GM18517 (cell line): ENCODE measurements around the gene AUTS2.
A peak's percentile ranks its signal among the peaks of the same experiment; 100 is the strongest.

Experiments used
- ATAC-seq: cut with Tn5 transposase; IDR thresholded peaks from one replicate; pipeline ENCODE4 v1.9.1; 2021; ENCODE audit warnings: mild to moderate bottlenecking, moderate library complexity; ENCODE audit not compliant: unreplicated experiment

Gene AUTS2

GRCh38 chr7:70735313-70735712 lies 1137.0 kb downstream of the AUTS2 start:
- no peak for ATAC-seq

GRCh38 chr7:70736715-70737460 lies 1138.6 kb downstream of the AUTS2 start:
- no peak for ATAC-seq

GRCh38 chr7:70738151-70738885 lies 1140.0 kb downstream of the AUTS2 start:
- no peak for ATAC-seq

- ATAC-seq, result no peak
These were observed 1141.5 kb downstream of the AUTS2 start for GRCh38 chr7:70739646-70740210.

GRCh38 chr7:70741666-70742065 lies 1143.4 kb downstream of the AUTS2 start:
- no peak for ATAC-seq

DNA sequence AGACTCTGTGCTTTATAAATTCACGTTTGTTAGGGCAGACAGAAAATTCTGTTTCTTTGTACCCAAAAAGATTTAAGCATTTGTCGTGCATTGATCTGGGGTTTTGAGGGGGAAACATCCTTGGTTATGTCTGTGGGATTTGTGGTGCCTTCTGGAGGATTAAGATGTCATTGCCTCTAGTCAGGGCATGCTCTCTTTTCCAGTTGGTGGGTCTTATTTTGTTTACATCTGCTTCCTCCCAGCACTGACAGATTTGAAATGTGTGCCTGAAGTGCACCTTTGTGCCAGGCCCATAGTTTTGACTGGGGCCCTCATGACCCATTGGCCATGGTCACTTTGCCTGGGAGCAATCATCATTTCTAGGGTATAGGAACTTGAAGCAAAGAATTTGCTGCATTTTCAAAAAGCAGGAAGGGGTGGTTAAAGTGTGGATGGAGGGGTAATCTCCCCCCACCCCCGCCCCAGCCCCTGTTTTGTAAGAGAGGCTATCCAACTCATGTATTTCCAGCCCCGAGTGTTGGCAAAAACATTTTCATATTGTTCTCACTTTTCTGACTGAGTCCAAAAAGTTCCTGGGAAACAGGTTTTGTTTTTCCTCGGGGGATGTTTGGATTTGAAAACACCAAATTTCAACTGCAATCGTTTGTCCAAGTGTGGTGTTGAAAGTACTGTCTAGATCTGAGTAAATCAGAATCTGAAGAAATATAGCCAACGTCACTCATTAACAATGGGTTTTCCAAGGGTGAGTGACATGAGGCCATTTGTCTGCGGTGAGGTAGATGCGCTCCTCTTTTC lies 1145.5 kb downstream of the AUTS2 start:
- no peak for ATAC-seq

GRCh38 chr7:70744492-70744891 lies 1146.2 kb downstream of the AUTS2 start:
- no peak for ATAC-seq

GRCh38 chr7:70749831-70750230 lies 1151.6 kb downstream of the AUTS2 start:
- no peak for ATAC-seq

DNA sequence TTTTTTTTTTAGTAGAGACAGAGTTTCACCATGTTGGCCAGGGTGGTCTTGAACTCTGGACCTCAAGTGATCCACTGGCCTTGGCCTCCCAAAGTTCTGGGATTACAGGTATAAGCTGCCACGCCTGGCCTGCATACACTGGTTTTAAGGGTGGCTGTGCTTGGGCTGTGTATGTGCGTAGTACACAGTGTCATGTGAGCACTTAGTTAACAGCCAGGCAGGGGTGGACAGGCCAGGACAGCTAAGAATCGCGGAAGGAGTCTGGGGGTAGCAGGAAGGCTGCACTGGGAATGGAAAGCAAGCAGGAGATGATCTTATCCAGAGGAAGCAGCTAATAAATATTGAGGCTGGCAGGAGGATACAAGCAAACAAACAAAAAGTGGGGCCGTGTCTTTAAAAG lies 1153.6 kb downstream of the AUTS2 start:
- ATAC-seq, result no peak

DNA sequence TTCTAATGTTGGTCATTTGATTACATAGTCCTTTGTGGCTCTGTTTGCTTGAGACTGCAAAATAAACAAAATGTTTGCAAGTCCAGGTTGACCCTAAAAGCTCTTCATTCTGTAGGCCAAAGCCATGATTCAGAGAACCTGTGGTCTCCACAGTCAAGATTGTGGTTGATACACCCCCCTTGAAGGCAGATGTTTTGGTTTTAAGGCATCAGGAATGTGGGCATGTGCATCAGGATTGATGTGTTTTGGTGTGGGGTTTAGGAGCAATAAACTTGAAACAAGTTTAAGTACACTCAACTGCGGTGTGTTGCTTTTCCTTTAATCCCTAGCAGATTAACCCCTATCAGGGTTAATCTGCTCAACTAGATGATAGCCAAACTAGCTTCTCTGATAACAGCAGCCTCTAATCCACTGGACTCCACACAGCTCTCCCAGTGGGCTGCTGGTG lies 1154.5 kb downstream of the AUTS2 start:
- no peak for ATAC-seq

DNA sequence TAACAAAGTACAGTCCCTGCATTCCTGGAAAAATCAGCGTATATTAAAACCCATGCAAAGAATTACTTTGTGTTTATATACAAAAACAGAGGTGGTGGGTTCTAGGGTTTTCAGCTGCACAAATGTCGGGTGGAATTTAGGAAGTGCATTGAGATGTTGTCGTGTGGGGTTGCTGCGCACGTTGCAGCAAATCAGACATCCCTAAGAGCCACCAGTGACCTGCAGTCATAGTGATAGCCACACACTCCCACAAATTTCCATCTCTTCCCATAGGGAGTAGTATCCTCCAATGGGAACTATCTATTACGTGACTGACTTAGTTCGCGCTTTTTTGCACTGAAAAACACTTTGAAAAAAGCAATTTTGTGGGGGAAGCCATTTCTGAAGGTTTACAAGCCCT lies 1158.5 kb downstream of the AUTS2 start:
- no peak for ATAC-seq

GRCh38 chr7:70758646-70759045 lies 1160.4 kb downstream of the AUTS2 start:
- ATAC-seq, result no peak

GRCh38 chr7:70759674-70760073 lies 1161.4 kb downstream of the AUTS2 start:
- ATAC-seq, result no peak

DNA sequence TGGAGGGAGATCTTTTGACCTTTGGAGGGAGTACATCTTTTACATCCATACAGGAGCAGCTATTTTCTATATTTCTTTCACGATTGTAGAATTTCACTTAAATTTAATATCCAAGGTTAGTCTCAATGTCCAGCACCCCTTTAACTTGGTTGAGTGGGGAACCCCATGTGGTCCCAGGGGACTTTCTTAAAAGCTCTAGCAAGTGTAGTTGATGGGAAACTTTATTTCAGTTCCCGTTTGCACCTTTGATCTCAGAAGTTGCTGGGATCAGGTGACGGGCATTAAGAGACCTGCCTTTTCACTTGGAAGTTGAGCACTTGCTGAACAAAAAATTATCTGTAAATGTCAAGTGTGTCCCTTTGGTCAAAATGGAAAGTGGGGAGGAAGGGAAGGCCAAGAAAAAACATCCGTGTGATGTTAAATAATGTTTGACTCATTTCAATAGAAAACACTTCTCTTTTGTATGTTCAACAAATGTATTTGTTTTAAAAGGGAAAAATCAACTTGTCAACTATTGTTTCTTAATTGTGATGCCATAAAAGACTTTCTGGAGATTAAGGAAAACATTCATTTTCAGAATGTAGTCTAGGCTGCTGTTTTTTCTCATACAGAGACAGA lies 1163.5 kb downstream of the AUTS2 start:
- no peak for ATAC-seq

- ATAC-seq, result no peak
These were observed 1164.4 kb downstream of the AUTS2 start for GRCh38 chr7:70762696-70763095.

DNA sequence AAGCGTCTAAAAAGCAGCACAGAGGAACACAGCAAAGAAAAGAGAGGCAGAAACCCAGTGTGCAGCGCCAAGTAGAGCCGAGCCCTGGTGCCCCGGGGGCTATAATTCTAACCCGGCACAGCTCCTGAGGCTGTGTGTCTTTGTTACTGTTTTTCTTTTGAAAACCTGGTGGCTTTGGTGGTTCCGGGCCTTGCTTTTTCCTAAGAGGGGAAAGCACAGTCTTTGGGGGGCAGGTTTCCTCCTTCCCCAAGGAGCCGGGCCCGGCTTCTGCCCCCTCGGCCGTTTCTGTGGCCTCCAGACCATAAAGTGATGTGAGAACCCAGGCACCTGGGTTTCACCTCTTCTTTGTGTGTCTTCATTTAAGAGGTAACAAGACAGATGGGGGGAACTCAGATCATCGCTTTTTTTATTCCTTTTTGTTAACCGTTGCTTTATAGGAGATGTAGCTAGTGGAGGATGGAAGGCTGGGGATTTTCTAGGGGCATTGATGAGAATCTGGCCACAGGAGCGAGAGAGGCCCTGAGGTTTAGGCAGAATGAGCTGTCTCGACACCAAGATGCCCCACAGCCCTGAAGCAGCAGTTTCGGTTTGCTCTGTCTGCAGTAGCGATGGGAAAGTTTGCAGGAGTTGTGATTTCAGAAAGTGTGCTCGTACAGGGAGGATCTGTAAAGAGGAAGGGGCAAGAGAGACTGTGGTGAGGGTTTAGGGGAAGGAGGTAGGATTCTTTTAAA lies 1165.9 kb downstream of the AUTS2 start:
- peak; percentile 90 for ATAC-seq

- ATAC-seq, result no peak
These were observed 1166.5 kb downstream of the AUTS2 start for GRCh38 chr7:70764701-70765208.

- no peak for ATAC-seq
These were observed 1167.4 kb downstream of the AUTS2 start for GRCh38 chr7:70765651-70766050.

GRCh38 chr7:70766109-70766508 lies 1167.8 kb downstream of the AUTS2 start:
- ATAC-seq, result no peak

- ATAC-seq, result no peak
These were observed 1168.4 kb downstream of the AUTS2 start for GRCh38 chr7:70766694-70767093.
